ENCODE measurements around the gene DDX27. TPM values are rescaled to one million over a fixed set of nuclear protein-coding genes. Genes with fewer than 3 reads are reported as not detected.

The DDX27 gene
- total RNA-seq, 1 experiment from 2014 or later: 54.8 TPM

DNA sequence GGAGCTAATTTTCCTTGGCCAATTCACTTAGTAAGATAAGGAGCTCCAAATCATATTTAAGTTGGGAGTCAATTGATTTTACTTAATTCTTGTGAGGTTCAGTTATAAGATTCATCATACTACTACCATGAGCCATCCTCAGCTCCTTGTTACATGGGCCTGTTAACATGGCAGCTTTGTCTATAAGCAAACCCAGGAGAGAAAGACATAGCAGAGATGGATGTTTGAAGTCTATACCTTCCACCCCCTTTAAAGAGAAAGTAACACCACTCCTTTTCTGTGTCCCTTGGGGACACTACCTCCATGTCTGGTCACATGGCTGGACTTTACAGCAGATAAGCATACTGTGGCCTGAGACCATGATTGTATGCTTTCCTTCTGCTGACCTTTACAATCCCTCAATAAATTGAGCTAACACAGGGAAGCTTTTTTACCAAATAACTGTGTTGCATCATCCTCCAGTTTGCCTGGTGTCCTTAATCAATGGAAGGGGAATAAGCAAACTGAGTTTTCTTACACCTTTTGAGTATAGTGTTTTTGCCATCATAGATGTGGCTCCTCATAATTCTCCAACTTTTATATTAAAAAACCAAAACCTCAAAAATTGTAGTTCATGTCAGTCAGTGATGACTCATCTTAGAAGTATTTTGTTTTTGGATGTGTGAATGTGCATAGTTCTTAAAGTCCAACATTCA, 68.5 kb downstream of the DDX27 start (continued):
- no peak for TF ChIP-seq FOXP4 (CRISPR knock-in tag; IDR thresholded peaks at IDR 0.05)
- TF ChIP-seq STAT6 (CRISPR knock-in tag; conservative IDR thresholded peaks at IDR 0.05; ENCODE audit: low read depth): no peak
- TF ChIP-seq ZNF219 (CRISPR knock-in tag; IDR thresholded peaks at IDR 0.05; ENCODE audit: borderline replicate concordance): no peak
- TF ChIP-seq, protein P1, sequence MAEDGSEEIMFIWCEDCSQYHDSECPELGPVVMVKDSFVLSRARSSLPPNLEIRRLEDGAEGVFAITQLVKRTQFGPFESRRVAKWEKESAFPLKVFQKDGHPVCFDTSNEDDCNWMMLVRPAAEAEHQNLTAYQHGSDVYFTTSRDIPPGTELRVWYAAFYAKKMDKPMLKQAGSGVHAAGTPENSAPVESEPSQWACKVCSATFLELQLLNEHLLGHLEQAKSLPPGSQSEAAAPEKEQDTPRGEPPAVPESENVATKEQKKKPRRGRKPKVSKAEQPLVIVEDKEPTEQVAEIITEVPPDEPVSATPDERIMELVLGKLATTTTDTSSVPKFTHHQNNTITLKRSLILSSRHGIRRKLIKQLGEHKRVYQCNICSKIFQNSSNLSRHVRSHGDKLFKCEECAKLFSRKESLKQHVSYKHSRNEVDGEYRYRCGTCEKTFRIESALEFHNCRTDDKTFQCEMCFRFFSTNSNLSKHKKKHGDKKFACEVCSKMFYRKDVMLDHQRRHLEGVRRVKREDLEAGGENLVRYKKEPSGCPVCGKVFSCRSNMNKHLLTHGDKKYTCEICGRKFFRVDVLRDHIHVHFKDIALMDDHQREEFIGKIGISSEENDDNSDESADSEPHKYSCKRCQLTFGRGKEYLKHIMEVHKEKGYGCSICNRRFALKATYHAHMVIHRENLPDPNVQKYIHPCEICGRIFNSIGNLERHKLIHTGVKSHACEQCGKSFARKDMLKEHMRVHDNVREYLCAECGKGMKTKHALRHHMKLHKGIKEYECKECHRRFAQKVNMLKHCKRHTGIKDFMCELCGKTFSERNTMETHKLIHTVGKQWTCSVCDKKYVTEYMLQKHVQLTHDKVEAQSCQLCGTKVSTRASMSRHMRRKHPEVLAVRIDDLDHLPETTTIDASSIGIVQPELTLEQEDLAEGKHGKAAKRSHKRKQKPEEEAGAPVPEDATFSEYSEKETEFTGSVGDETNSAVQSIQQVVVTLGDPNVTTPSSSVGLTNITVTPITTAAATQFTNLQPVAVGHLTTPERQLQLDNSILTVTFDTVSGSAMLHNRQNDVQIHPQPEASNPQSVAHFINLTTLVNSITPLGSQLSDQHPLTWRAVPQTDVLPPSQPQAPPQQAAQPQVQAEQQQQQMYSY (CRISPR knock-in tag; IDR thresholded peaks at IDR 0.05): no peak
- no peak for TF ChIP-seq ZNF138 (CRISPR knock-in tag; conservative IDR thresholded peaks at IDR 0.05)
- TF ChIP-seq ZNF121 (CRISPR knock-in tag; IDR thresholded peaks at IDR 0.05): no peak
- no peak for TF ChIP-seq KAT7 (CRISPR knock-in tag; IDR thresholded peaks at IDR 0.05; ENCODE audit: borderline replicate concordance)
- TF ChIP-seq ETV6 (CRISPR knock-in tag; IDR thresholded peaks at IDR 0.05): no peak
- TF ChIP-seq NR1H2 (CRISPR knock-in tag; IDR thresholded peaks at IDR 0.05): no peak
- no peak for TF ChIP-seq AFF4 (CRISPR knock-in tag; IDR thresholded peaks at IDR 0.05; ENCODE audit: borderline replicate concordance)
- TF ChIP-seq, protein P2, sequence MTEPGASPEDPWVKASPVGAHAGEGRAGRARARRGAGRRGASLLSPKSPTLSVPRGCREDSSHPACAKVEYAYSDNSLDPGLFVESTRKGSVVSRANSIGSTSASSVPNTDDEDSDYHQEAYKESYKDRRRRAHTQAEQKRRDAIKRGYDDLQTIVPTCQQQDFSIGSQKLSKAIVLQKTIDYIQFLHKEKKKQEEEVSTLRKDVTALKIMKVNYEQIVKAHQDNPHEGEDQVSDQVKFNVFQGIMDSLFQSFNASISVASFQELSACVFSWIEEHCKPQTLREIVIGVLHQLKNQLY (CRISPR knock-in tag; IDR thresholded peaks at IDR 0.05): no peak
- TF ChIP-seq AR (CRISPR knock-in tag; IDR thresholded peaks at IDR 0.05): peak; percentile 85
- TF ChIP-seq, protein P3, sequence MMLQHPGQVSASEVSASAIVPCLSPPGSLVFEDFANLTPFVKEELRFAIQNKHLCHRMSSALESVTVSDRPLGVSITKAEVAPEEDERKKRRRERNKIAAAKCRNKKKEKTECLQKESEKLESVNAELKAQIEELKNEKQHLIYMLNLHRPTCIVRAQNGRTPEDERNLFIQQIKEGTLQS (CRISPR knock-in tag; conservative IDR thresholded peaks at IDR 0.05): no peak
- TF ChIP-seq, protein P4, sequence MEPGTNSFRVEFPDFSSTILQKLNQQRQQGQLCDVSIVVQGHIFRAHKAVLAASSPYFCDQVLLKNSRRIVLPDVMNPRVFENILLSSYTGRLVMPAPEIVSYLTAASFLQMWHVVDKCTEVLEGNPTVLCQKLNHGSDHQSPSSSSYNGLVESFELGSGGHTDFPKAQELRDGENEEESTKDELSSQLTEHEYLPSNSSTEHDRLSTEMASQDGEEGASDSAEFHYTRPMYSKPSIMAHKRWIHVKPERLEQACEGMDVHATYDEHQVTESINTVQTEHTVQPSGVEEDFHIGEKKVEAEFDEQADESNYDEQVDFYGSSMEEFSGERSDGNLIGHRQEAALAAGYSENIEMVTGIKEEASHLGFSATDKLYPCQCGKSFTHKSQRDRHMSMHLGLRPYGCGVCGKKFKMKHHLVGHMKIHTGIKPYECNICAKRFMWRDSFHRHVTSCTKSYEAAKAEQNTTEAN (CRISPR knock-in tag; IDR thresholded peaks at IDR 0.05): no peak
- TF ChIP-seq, protein P5, sequence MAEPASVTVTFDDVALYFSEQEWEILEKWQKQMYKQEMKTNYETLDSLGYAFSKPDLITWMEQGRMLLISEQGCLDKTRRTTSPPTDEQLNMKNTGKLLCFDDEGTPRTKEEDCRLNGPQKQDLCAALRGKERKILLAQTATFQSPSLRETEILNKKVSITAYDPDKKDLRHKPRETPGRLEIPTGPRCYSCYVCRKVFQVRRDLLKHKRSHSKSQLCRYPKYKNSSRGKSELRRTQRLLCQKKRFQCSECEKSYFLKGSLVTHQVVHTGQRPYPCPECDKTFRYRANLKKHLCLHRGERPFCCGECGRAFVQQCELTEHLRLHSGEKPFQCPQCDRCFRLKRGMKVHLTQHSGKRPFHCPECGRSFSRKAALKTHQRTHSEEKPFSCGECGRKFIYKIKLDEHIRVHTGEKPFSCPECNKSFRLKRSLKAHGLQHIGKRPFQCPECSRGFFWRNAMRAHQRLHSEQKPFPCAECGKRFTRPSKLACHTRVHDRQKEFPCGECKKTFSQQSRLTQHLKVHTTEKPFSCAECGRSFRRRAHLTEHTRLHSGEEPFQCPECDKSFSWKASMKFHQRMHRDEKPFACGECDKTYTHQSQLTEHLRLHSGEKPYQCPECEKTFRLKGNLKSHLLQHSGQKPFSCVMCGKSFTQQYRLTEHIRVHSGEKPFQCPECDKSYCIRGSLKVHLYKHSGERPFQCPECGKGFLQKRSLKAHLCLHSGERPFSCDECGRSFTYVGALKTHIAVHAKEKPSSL (CRISPR knock-in tag; conservative IDR thresholded peaks at IDR 0.05): peak; percentile 53
- TF ChIP-seq FOXP1 (CRISPR knock-in tag; IDR thresholded peaks at IDR 0.05; ENCODE audit: borderline replicate concordance): no peak
